H1 (cell line): ENCODE measurements around the gene DDX1. TPM values are rescaled to one million over a fixed set of nuclear protein-coding genes. Genes with fewer than 3 reads are reported as not detected.

Experiments used
- CTCF ChIA-PET: fragments of 300-600 bp; sonication (Branson Sonifier 250); formaldehyde crosslinking; loops from one replicate; lab custom pipeline; 2021; ENCODE audit not compliant: partially characterized antibody; lab: Charles Lee
- POLR2A ChIA-PET: fragments of 300-600 bp; sonication (Branson Sonifier 250); formaldehyde crosslinking; loops from one replicate; lab custom pipeline; 2021; ENCODE audit warnings: inconsistent platforms; ENCODE audit not compliant: partially characterized antibody; lab: Charles Lee
- DNase-seq, 2 experiments: peaks; one replicate each; pipeline versions ENCODE4 v3.0.0 to v3.0.0-alpha.2; 2010 to 2022; ENCODE audit warnings: low spot score in 2 of 2, low read depth in 1 of 2, mixed read lengths in 1 of 2
- FAIRE-seq: peaks from 2 replicates; lab custom pipeline; 2011; peaks lifted over from hg19 to GRCh38; lab: Jason Lieb, UNC
- H2AFZ ChIP-seq: 2 replicates; pipeline ENCODE4 v1.8.1; 2012; ENCODE audit warnings: low read length, inconsistent platforms
- H2AK5ac ChIP-seq: 2 replicates; pipeline ENCODE4 v1.6.1; 2013; ENCODE audit warnings: low read depth, low read length
- H2BK120ac ChIP-seq: replicated peaks from 2 replicates; pipeline ENCODE3; 2013; ENCODE audit warnings: low read depth, low read length, inconsistent platforms
- H2BK12ac ChIP-seq: 2 replicates; pipeline ENCODE4 v1.6.1; 2013; ENCODE audit warnings: low read depth, low read length
- H2BK15ac ChIP-seq: 2 replicates; pipeline ENCODE4 v1.6.1; 2013; ENCODE audit warnings: low read length
- H2BK20ac ChIP-seq: 2 replicates; pipeline ENCODE4 v1.6.1; 2013; ENCODE audit warnings: low read length
- H2BK5ac ChIP-seq: 2 replicates; pipeline ENCODE4 v1.6.1; 2013; ENCODE audit warnings: low read depth, low read length
- H3K14ac ChIP-seq: 2 replicates; pipeline ENCODE4 v1.6.1; 2013; ENCODE audit warnings: inconsistent platforms; ENCODE audit not compliant: insufficient read length
- H3K18ac ChIP-seq: 2 replicates; pipeline ENCODE4 v1.6.1; 2013; ENCODE audit warnings: low read length; ENCODE audit errors: extremely low read depth
- H3K23ac ChIP-seq: 2 replicates; pipeline ENCODE4 v1.6.1; 2013; ENCODE audit warnings: inconsistent platforms; ENCODE audit not compliant: insufficient read length
- H3K23me2 ChIP-seq: 2 replicates; pipeline ENCODE4 v1.6.1; 2013; ENCODE audit warnings: low read depth, low read length
- H3K27ac ChIP-seq: 2 replicates; pipeline ENCODE4 v1.6.1; 2011; ENCODE audit warnings: low read depth, low read length, inconsistent platforms
- H3K27me3 ChIP-seq, 4 experiments: replicated peaks in 1 of 4; 1 replicate in 1 of 4; 2 replicates in 3 of 4; pipeline versions ENCODE4 v1.6.1 to v1.8.1; 2011 to 2013; ENCODE audit warnings: low read length in 3 of 4, mild to moderate bottlenecking in 3 of 4, inconsistent platforms in 2 of 4, mixed read lengths in 2 of 4, moderate library complexity in 1 of 4; ENCODE audit not compliant: control insufficient read depth in 3 of 4, insufficient read depth in 3 of 4; ENCODE audit errors: extremely low read depth in 1 of 4
- H3K36me3 ChIP-seq, 4 experiments: 2 replicates each; pipeline versions ENCODE4 v1.6.1 to v1.8.1; 2011 to 2013; ENCODE audit warnings: mild to moderate bottlenecking in 4 of 4, low read length in 3 of 4, moderate library complexity in 2 of 4, control low read depth in 1 of 4, inconsistent platforms in 1 of 4; ENCODE audit not compliant: insufficient read depth in 4 of 4, control insufficient read depth in 2 of 4
- H3K4ac ChIP-seq: replicated peaks from 2 replicates; pipeline ENCODE3; 2013; ENCODE audit warnings: low read length, low read depth, mixed read lengths, inconsistent platforms; ENCODE audit not compliant: insufficient read length
- H3K4me1 ChIP-seq, 4 experiments: replicated peaks in 1 of 4; 1 replicate in 1 of 4; 2 replicates in 3 of 4; pipeline versions ENCODE4 v1.6.1 to v1.8.1; 2011 to 2013; ENCODE audit warnings: low read length in 3 of 4, inconsistent platforms in 2 of 4, mixed read lengths in 1 of 4; ENCODE audit not compliant: insufficient read depth in 4 of 4, control insufficient read depth in 3 of 4
- H3K4me2 ChIP-seq, 2 experiments: 2 replicates each; pipeline versions ENCODE4 v1.6.1 to v1.8.1; 2011 to 2013; ENCODE audit warnings: low read depth in 2 of 2, low read length in 2 of 2, control low read depth in 1 of 2, inconsistent platforms in 1 of 2, mild to moderate bottlenecking in 1 of 2; ENCODE audit not compliant: insufficient read depth in 1 of 2
- H3K4me3 ChIP-seq, 4 experiments: fragments of 200-600, 300-600 bp in 1 of 4; sonication (generic), shearing (Covaris generic), sonication (Bioruptor Twin) in 1 of 4; 2 replicates each; pipeline versions ENCODE4 v1.5.1 to v1.8.1; 2011 to 2016; ENCODE audit warnings: low read length in 4 of 4, low read depth in 3 of 4, control low read depth in 2 of 4, inconsistent platforms in 2 of 4, mild to moderate bottlenecking in 2 of 4, mixed read lengths in 1 of 4, moderate library complexity in 1 of 4; ENCODE audit not compliant: insufficient read depth in 2 of 4; ENCODE audit errors: extremely low read depth in 1 of 4
- H3K56ac ChIP-seq: replicated peaks from 2 replicates; pipeline ENCODE3; 2013; ENCODE audit warnings: low read depth, mild to moderate bottlenecking, mixed read lengths, low read length, inconsistent platforms; ENCODE audit not compliant: insufficient read length
- H3K79me1 ChIP-seq: 2 replicates; pipeline ENCODE4 v1.6.1; 2013; ENCODE audit warnings: low read depth, low read length, control low read depth
- H3K79me2 ChIP-seq, 2 experiments: 2 replicates each; pipeline versions ENCODE4 v1.6.1 to v1.8.1; 2012 to 2013; ENCODE audit warnings: low read length in 2 of 2, mild to moderate bottlenecking in 2 of 2, inconsistent platforms in 1 of 2; ENCODE audit not compliant: insufficient read depth in 2 of 2, control insufficient read depth in 1 of 2
- H3K9ac ChIP-seq, 4 experiments: replicated peaks in 1 of 4; 1 replicate in 1 of 4; 2 replicates in 3 of 4; pipeline versions ENCODE4 v1.6.1 to v1.8.1; 2011 to 2013; ENCODE audit warnings: low read depth in 3 of 4, low read length in 3 of 4, control low read depth in 2 of 4, mild to moderate bottlenecking in 2 of 4, moderate library complexity in 2 of 4, inconsistent platforms in 1 of 4; ENCODE audit errors: extremely low read depth in 1 of 4
- H3K9me3 ChIP-seq, 2 experiments: 2 replicates each; pipeline versions ENCODE4 v1.6.1 to v1.8.1; 2012 to 2013; ENCODE audit warnings: mild to moderate bottlenecking in 2 of 2, moderate library complexity in 2 of 2, control low read depth in 1 of 2, inconsistent platforms in 1 of 2, low read depth in 1 of 2, low read length in 1 of 2, mixed read lengths in 1 of 2; ENCODE audit not compliant: insufficient read depth in 2 of 2
- H4K20me1 ChIP-seq, 2 experiments: replicated peaks in 1 of 2; 2 replicates each; pipeline versions ENCODE3 to v1.8.1; 2011 to 2013; ENCODE audit warnings: inconsistent platforms in 2 of 2, low read length in 2 of 2, mild to moderate bottlenecking in 1 of 2; ENCODE audit not compliant: insufficient read depth in 2 of 2, control insufficient read depth in 1 of 2
- H4K5ac ChIP-seq: 2 replicates; pipeline ENCODE4 v1.6.1; 2013; ENCODE audit warnings: low read length, low read depth, mixed read lengths, inconsistent platforms; ENCODE audit not compliant: insufficient read length
- H4K8ac ChIP-seq: 2 replicates; pipeline ENCODE4 v1.8.0; 2013; ENCODE audit warnings: mild to moderate bottlenecking, moderate library complexity, low read length, inconsistent platforms; ENCODE audit not compliant: insufficient read depth; ENCODE audit errors: extremely low read depth
- H4K91ac ChIP-seq: replicated peaks from 2 replicates; pipeline ENCODE3; 2013; ENCODE audit warnings: low read length, mixed read lengths, inconsistent platforms; ENCODE audit not compliant: insufficient read length
- BRCA1 ChIP-seq: IDR thresholded peaks from 2 replicates; pipeline ENCODE4 v1.6.1; 2012; ENCODE audit warnings: low read depth, low read length, improper control_type of control experiment
- CHD2 ChIP-seq: IDR thresholded peaks from 2 replicates; pipeline ENCODE4 v1.6.1; 2012; ENCODE audit warnings: low read length, improper control_type of control experiment
- CTCF ChIP-seq, 3 experiments: IDR thresholded peaks; 1 replicate in 2 of 3; 2 replicates in 1 of 3; pipeline versions ENCODE4 v1.5.1 to v1.6.1; 2011; ENCODE audit warnings: low read length in 3 of 3, mild to moderate bottlenecking in 3 of 3, inconsistent platforms in 2 of 3, low read depth in 1 of 3, moderate library complexity in 1 of 3; ENCODE audit not compliant: insufficient read depth in 1 of 3; ENCODE audit errors: control extremely low read depth in 1 of 3
- EP300 ChIP-seq, 2 experiments: IDR thresholded peaks; 1 replicate in 1 of 2; 2 replicates in 1 of 2; pipeline ENCODE4 v1.6.1; 2011 to 2012; ENCODE audit warnings: low read depth in 2 of 2, low read length in 2 of 2, mild to moderate bottlenecking in 2 of 2, borderline replicate concordance in 1 of 2, inconsistent platforms in 1 of 2, moderate library complexity in 1 of 2
- FOSL1 ChIP-seq: IDR thresholded peaks from 2 replicates; pipeline ENCODE4 v1.6.1; 2011; ENCODE audit warnings: mild to moderate bottlenecking, low read depth, low read length, moderate library complexity; ENCODE audit not compliant: insufficient read depth
- GABPA ChIP-seq: IDR thresholded peaks from 2 replicates; pipeline ENCODE4 v1.6.1; 2011; ENCODE audit warnings: mild to moderate bottlenecking, low read length, moderate library complexity, borderline replicate concordance; ENCODE audit not compliant: insufficient read depth
- GTF2F1 ChIP-seq: IDR thresholded peaks from 2 replicates; pipeline ENCODE4 v1.6.1; 2012; ENCODE audit warnings: low read depth, low read length, improper control_type of control experiment, borderline replicate concordance
- JUND ChIP-seq: IDR thresholded peaks from 2 replicates; pipeline ENCODE4 v1.6.1; 2011; ENCODE audit warnings: mild to moderate bottlenecking, improper control_type of control experiment, low read length
- MAX ChIP-seq: IDR thresholded peaks from 2 replicates; pipeline ENCODE4 v1.6.1; 2012; ENCODE audit warnings: inconsistent platforms
- PHF8 ChIP-seq: fragments of 200-600 bp; sonication (generic); conservative IDR thresholded peaks from 2 replicates; pipeline ENCODE4 v1.7.1; 2012; ENCODE audit warnings: low read depth, mild to moderate bottlenecking, inconsistent platforms, low read length, moderate library complexity
- TAF1 ChIP-seq: IDR thresholded peaks from 2 replicates; pipeline ENCODE4 v1.6.1; 2011; ENCODE audit warnings: mild to moderate bottlenecking, low read depth, low read length
- YY1 ChIP-seq: IDR thresholded peaks from 2 replicates; pipeline ENCODE4 v1.6.1; 2011; ENCODE audit warnings: low read depth, mild to moderate bottlenecking, low read length
- WGBS, 2 experiments: shearing (Covaris generic) in 1 of 2; methylation state at CpG; one replicate each; pipeline versions ENCODE4 v1.1.6 to v1.1.7; 2013 to 2015; ENCODE audit warnings: low lambda C conversion rate in 2 of 2, mixed read lengths in 2 of 2, inconsistent platforms in 1 of 2, low coverage in 1 of 2, missing lambda C conversion rate in 1 of 2; ENCODE audit not compliant: insufficient replicate concordance in 2 of 2, insufficient coverage in 1 of 2, insufficient read length in 1 of 2; ENCODE audit errors: extremely low coverage in 1 of 2, missing lambda C conversion rate in 1 of 2; 5-methylcytosine and 5-hydroxymethylcytosine counted together
- polyA plus RNA-seq, 7 experiments: library from polyadenylated mRNA; depleted of rRNA in 3 of 7; stranded (reverse) in 5 of 7; unstranded in 2 of 7; fragments of >200 nt in 5 of 7; fragments of 200-250 nt in 2 of 7; gene quantifications; 1 replicate in 5 of 7; 2 replicates in 1 of 7; 4 replicates in 1 of 7; pipeline versions ENCODE4 v1.2.1 to v1.2.3, GENCODE V29; 2011 to 2013; ENCODE audit warnings: missing spikeins in 2 of 7, mixed read lengths in 2 of 7
- total RNA-seq: library from RNA; stranded (reverse); fragmentation: NEBNext Ultra II Directional; extraction: Animal tissue kit (Norgen Biotek cat#: 25700); gene quantifications from 2 replicates; pipeline ENCODE4 v1.2.1, GENCODE V29; 2021

The DDX1 gene
- total and polyA plus RNA-seq, 2 of the 8 experiments (the other 6 are each of a cell fraction or from before 2014, with no cell fraction given), result 51.1 to 161 TPM

GRCh38 chr2:15570104-15570503, 21.6 kb upstream of the DDX1 start:
- Histone ChIP-seq H3K4ac (no peak overlapping the region), H3K4me3 (no peak overlapping the region), H3K79me1 (no peaks in the 10 kb centered on the region), H3K36me3 (no peaks in the 10 kb centered on the region), H3K56ac (no peak overlapping the region), H2AK5ac (no peak overlapping the region), H3K14ac (no peak overlapping the region), H2BK5ac (no peak overlapping the region), H3K23ac (no peak overlapping the region), H3K9me3 (no peaks in the 10 kb centered on the region), H3K9ac (no peak overlapping the region), H4K5ac (no peak overlapping the region), H2BK20ac (no peak overlapping the region), H3K4me2 (no peak overlapping the region), H3K27me3 (no peaks in the 10 kb centered on the region), H4K20me1 (no peaks in the 10 kb centered on the region), H3K27ac (no peak overlapping the region), H3K23me2 (no peaks in the 10 kb centered on the region; the same call in 1 of the 2 replicates), H2AFZ (no peak overlapping the region), H3K18ac (no peak overlapping the region), H2BK120ac (no peak overlapping the region), H3K4me1 (no peaks in the 10 kb centered on the region), H2BK12ac (no peak overlapping the region), H2BK15ac (no peak overlapping the region), H3K79me2 (no peaks in the 10 kb centered on the region), H4K8ac (no peak overlapping the region), H4K91ac (no peak overlapping the region)
- DNase-seq (no peak), FAIRE-seq (no peak)
- 87% methylated on average over 5 of the region's 5 CpGs; no CpG with 5 or more reads in 1 of the 2 experiments for WGBS, 2 experiments
- CTCF ChIA-PET, result interaction anchor here (2.0 to 5.9 kb wide), 3 partner anchors 8 to 24 kb away, joined by 10 to 42 read pairs (median 16); no protein-coding TSS in a partner anchor
- POLR2A ChIA-PET, result no interaction called here
- TF ChIP-seq GTF2F1 (no peak), CHD2 (no peak), JUND (no peak), EP300 (IDR thresholded peaks at IDR 0.05; ENCODE audit: borderline replicate concordance in 1 of 2, low read depth in 2 of 2, low read length in 2 of 2) (no peak), BRCA1 (no peak), GABPA (no peak), PHF8 (no peak), CTCF (IDR thresholded peaks at IDR 0.05; ENCODE audit: control extremely low read depth in 1 of 3, insufficient read depth in 1 of 3, low read depth in 1 of 3, low read length in 3 of 3) (no peak), MAX (no peak), TAF1 (no peak), YY1 (no peak), FOSL1 (no peak)
